GM23338 (cell line): ENCODE measurements around the gene MLLT3. TPM values are rescaled to one million over a fixed set of nuclear protein-coding genes. Genes with fewer than 3 reads are reported as not detected.

ENCODE experiments used
- ATAC-seq: fragments of 200-7000 bp; cut with Tn5 transposase; 3 replicates; pipeline ENCODE4 v1.9.1; 2020
- DNase-seq: peaks from one replicate; pipeline ENCODE4 v3.0.0-alpha.2; 2015; ENCODE audit warnings: low spot score
- H2AFZ ChIP-seq: fragments of 200-600 bp; sonication (generic); 2 replicates; pipeline ENCODE4 v1.8.0; 2016; ENCODE audit warnings: antibody characterized with exemption, mild to moderate bottlenecking, moderate library complexity
- H3F3A ChIP-seq: fragments of 200-600 bp; sonication (generic); replicated peaks from 2 replicates; pipeline ENCODE4 v1.8.0; 2017; ENCODE audit warnings: antibody characterized with exemption, mixed run types, low read depth
- H3K27ac ChIP-seq: fragments of 200-600 bp; sonication (generic); 2 replicates; pipeline ENCODE4 v1.6.1; 2016; ENCODE audit warnings: low read depth
- H3K27me3 ChIP-seq: fragments of 200-600 bp; sonication (generic); 2 replicates; pipeline ENCODE4 v1.8.0; 2016; ENCODE audit warnings: mild to moderate bottlenecking, mixed run types, moderate library complexity; ENCODE audit not compliant: insufficient read depth
- H3K36me3 ChIP-seq: fragments of 200-600 bp; sonication (generic); 2 replicates; pipeline ENCODE4 v1.8.0; 2016; ENCODE audit warnings: mild to moderate bottlenecking; ENCODE audit not compliant: insufficient read depth
- H3K4me1 ChIP-seq: fragments of 200-600 bp; sonication (generic); 2 replicates; pipeline ENCODE4 v1.8.0; 2016; ENCODE audit warnings: mild to moderate bottlenecking, moderate library complexity; ENCODE audit not compliant: insufficient read depth
- H3K4me2 ChIP-seq: fragments of 200-600 bp; sonication (generic); 2 replicates; pipeline ENCODE4 v1.7.1; 2017; ENCODE audit warnings: mixed run types
- H3K4me3 ChIP-seq: fragments of 200-600 bp; sonication (generic); 2 replicates; pipeline ENCODE4 v1.6.1; 2016; ENCODE audit warnings: mixed run types
- H3K79me2 ChIP-seq: fragments of 200-600 bp; sonication (generic); replicated peaks from 2 replicates; pipeline ENCODE4 v1.8.0; 2017; ENCODE audit warnings: mild to moderate bottlenecking; ENCODE audit not compliant: insufficient read depth
- H3K9me2 ChIP-seq: fragments of 200-600 bp; sonication (generic); 2 replicates; pipeline ENCODE4 v1.8.0; 2017; ENCODE audit not compliant: insufficient read depth
- H4K20me1 ChIP-seq: fragments of 200-600 bp; sonication (generic); replicated peaks from 2 replicates; pipeline ENCODE4 v1.8.0; 2017; ENCODE audit warnings: mild to moderate bottlenecking; ENCODE audit not compliant: insufficient read depth
- H3K27ac Mint-ChIP-seq: 2 replicates; pipeline ENCODE4 v1.8.0; 2020; ENCODE audit warnings: inconsistent platforms, mild to moderate bottlenecking, moderate library complexity, mixed read lengths
- H3K27me3 Mint-ChIP-seq: 3 replicates; pipeline ENCODE4 v1.8.0; 2022; ENCODE audit warnings: low read depth, mild to moderate bottlenecking, moderate library complexity, mixed read lengths, inconsistent platforms; ENCODE audit not compliant: insufficient read depth, poor library complexity
- H3K36me3 Mint-ChIP-seq: 3 replicates; pipeline ENCODE4 v1.8.0; 2021; ENCODE audit warnings: low read depth, mild to moderate bottlenecking, inconsistent platforms, moderate library complexity, mixed read lengths
- H3K4me1 Mint-ChIP-seq: 3 replicates; pipeline ENCODE4 v1.8.0; 2020; ENCODE audit warnings: mild to moderate bottlenecking, inconsistent platforms, mixed read lengths
- H3K4me3 Mint-ChIP-seq: 3 replicates; pipeline ENCODE4 v1.8.0; 2021; ENCODE audit warnings: moderate library complexity, mild to moderate bottlenecking, inconsistent platforms, mixed read lengths
- H3K9me3 Mint-ChIP-seq: 3 replicates; pipeline ENCODE4 v1.8.0; 2020; ENCODE audit warnings: moderate library complexity, mild to moderate bottlenecking, inconsistent platforms, mixed read lengths
- ETS1 ChIP-seq: IDR thresholded peaks from 2 replicates; pipeline ENCODE4 v1.6.1; 2016; ENCODE audit warnings: antibody characterized with exemption
- EZH2phosphoT487 ChIP-seq: fragments of 200-600 bp; sonication (generic); IDR thresholded peaks from one replicate; pipeline ENCODE4 v1.8.1; 2018; ENCODE audit warnings: antibody characterized with exemption; ENCODE audit not compliant: unreplicated experiment
- NANOG ChIP-seq: IDR thresholded peaks from 2 replicates; pipeline ENCODE4 v1.6.1; 2016; ENCODE audit warnings: antibody characterized with exemption, borderline replicate concordance
- POLR2AphosphoS5 ChIP-seq: IDR thresholded peaks from 2 replicates; pipeline ENCODE4 v1.6.1; 2016; ENCODE audit warnings: antibody characterized with exemption, low read depth
- STAT1 ChIP-seq: IDR thresholded peaks from one replicate; pipeline ENCODE4 v1.6.1; 2016; ENCODE audit warnings: antibody characterized with exemption; ENCODE audit not compliant: unreplicated experiment
- ZNF331 ChIP-seq: fragments of 250-450 bp; sonication (Bioruptor Pico); IDR thresholded peaks from 2 replicates; pipeline ENCODE4 v1.5.0; 2020; ENCODE audit warnings: low read depth, mild to moderate bottlenecking, moderate library complexity
- polyA plus RNA-seq: library from polyadenylated mRNA; unstranded; fragments of >200 nt; fragmentation: Nextera tagmentation; extraction: Ambion mirVana; gene quantifications from 2 replicates; pipeline ENCODE4 v1.2.1, GENCODE V29; 2016
- total RNA-seq: library from RNA; depleted of rRNA; stranded (reverse); fragments of >200 nt; shearing (Covaris generic); gene quantifications from 2 replicates; pipeline ENCODE4 v1.2.3, GENCODE V29; 2014
- TF ChIP-seq, protein P1 (sequence below): fragments of 250-450 bp; sonication (Bioruptor Pico); IDR thresholded peaks from 2 replicates; pipeline ENCODE4 v1.5.0; 2020; ENCODE audit warnings: mild to moderate bottlenecking, moderate library complexity
- TF ChIP-seq, protein P2 (sequence below), 2 experiments: fragments of 200-600 bp in 1 of 2; sonication (generic) in 1 of 2; conservative IDR thresholded peaks; 2 replicates each; pipeline versions ENCODE4 v1.5.1 to v1.6.1; 2016 to 2017; ENCODE audit warnings: antibody characterized with exemption in 2 of 2, low read depth in 2 of 2, mild to moderate bottlenecking in 2 of 2, moderate library complexity in 1 of 2

The MLLT3 gene
- total and polyA plus RNA-seq, 2 experiments from 2014 or later = 7.5 to 9.5 TPM

DNA sequence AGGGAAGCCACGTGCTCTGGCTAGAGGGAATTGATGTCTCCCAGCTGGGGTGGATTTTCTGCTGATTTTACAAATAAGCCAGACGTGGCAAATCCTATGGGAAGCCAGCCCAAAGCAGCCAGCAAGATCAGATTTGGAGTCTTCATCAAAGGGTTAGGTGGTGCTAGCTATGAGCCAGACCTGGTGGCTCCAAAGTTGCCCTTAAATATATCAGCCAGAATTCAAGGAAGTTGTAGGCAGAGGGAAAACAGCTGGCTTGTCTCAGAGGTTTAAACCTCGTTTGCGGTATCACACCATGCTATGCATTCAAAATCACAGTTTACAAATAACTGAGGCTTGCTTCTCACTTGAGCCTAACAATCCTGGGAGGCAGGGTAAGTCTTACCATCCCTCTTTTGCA, 313.2 kb downstream of the MLLT3 start:
- ATAC-seq (no peak), DNase-seq (no peak)
- H3K27ac Mint-ChIP-seq = no peak overlapping the region

GRCh38 chr9:20307621-20308020, 314.7 kb downstream of the MLLT3 start:
- H3K36me3 ChIP-seq = no peaks in the 10 kb centered on the region
- H3K27ac ChIP-seq = no peak overlapping the region
- H3F3A ChIP-seq = no peaks in the 10 kb centered on the region
- DNase-seq (peak; percentile 55), ATAC-seq (peak; percentile 72)
- peak overlapping the region; percentile 53; the same call in 1 of the 2 replicates for H3K4me2 ChIP-seq
- Mint-ChIP-seq H3K36me3 (no peaks in the 10 kb centered on the region), H3K27me3 (peaks cover 2% of the 10 kb centered on the region), H3K4me3 (no peak overlapping the region), H3K9me3 (no peaks in the 10 kb centered on the region; the same call in 2 of the 3 replicates), H3K27ac (no peak overlapping the region), H3K4me1 (peaks cover 44% of the 10 kb centered on the region)
- peak overlapping the region; percentile 65 for H2AFZ ChIP-seq
- no peak for TF ChIP-seq EZH2phosphoT487
- TF ChIP-seq, protein P1, sequence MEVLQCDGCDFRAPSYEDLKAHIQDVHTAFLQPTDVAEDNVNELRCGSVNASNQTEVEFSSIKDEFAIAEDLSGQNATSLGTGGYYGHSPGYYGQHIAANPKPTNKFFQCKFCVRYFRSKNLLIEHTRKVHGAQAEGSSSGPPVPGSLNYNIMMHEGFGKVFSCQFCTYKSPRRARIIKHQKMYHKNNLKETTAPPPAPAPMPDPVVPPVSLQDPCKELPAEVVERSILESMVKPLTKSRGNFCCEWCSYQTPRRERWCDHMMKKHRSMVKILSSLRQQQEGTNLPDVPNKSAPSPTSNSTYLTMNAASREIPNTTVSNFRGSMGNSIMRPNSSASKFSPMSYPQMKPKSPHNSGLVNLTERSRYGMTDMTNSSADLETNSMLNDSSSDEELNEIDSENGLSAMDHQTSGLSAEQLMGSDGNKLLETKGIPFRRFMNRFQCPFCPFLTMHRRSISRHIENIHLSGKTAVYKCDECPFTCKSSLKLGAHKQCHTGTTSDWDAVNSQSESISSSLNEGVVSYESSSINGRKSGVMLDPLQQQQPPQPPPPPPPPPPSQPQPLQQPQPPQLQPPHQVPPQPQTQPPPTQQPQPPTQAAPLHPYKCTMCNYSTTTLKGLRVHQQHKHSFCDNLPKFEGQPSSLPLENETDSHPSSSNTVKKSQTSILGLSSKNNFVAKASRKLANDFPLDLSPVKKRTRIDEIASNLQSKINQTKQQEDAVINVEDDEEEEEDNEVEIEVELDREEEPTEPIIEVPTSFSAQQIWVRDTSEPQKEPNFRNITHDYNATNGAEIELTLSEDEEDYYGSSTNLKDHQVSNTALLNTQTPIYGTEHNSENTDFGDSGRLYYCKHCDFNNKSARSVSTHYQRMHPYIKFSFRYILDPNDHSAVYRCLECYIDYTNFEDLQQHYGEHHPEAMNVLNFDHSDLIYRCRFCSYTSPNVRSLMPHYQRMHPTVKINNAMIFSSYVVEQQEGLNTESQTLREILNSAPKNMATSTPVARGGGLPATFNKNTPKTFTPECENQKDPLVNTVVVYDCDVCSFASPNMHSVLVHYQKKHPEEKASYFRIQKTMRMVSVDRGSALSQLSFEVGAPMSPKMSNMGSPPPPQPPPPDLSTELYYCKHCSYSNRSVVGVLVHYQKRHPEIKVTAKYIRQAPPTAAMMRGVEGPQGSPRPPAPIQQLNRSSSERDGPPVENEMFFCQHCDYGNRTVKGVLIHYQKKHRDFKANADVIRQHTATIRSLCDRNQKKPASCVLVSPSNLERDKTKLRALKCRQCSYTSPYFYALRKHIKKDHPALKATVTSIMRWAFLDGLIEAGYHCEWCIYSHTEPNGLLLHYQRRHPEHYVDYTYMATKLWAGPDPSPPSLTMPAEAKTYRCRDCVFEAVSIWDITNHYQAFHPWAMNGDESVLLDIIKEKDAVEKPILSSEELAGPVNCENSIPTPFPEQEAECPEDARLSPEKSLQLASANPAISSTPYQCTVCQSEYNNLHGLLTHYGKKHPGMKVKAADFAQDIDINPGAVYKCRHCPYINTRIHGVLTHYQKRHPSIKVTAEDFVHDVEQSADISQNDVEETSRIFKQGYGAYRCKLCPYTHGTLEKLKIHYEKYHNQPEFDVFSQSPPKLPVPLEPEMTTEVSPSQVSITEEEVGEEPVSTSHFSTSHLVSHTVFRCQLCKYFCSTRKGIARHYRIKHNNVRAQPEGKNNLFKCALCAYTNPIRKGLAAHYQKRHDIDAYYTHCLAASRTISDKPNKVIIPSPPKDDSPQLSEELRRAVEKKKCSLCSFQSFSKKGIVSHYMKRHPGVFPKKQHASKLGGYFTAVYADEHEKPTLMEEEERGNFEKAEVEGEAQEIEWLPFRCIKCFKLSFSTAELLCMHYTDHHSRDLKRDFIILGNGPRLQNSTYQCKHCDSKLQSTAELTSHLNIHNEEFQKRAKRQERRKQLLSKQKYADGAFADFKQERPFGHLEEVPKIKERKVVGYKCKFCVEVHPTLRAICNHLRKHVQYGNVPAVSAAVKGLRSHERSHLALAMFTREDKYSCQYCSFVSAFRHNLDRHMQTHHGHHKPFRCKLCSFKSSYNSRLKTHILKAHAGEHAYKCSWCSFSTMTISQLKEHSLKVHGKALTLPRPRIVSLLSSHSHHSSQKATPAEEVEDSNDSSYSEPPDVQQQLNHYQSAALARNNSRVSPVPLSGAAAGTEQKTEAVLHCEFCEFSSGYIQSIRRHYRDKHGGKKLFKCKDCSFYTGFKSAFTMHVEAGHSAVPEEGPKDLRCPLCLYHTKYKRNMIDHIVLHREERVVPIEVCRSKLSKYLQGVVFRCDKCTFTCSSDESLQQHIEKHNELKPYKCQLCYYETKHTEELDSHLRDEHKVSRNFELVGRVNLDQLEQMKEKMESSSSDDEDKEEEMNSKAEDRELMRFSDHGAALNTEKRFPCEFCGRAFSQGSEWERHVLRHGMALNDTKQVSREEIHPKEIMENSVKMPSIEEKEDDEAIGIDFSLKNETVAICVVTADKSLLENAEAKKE = peak; percentile 78
- TF ChIP-seq ZNF331 = no peak
- H4K20me1 ChIP-seq = no peaks in the 10 kb centered on the region
- H3K4me3 ChIP-seq = no peak overlapping the region
- H3K4me1 ChIP-seq = peaks cover 51% of the 10 kb centered on the region
- no peaks in the 10 kb centered on the region for H3K79me2 ChIP-seq
- H3K9me2 ChIP-seq = peaks cover 10% of the 10 kb centered on the region; the same call in 1 of the 2 replicates
- no peaks in the 10 kb centered on the region for H3K27me3 ChIP-seq

More for the DNA sequence above, 313.2 kb downstream of the MLLT3 start:
- peaks cover 31% of the 10 kb centered on the region for H3K4me1 Mint-ChIP-seq
- H3K27ac ChIP-seq = no peak overlapping the region
- no peak overlapping the region for H3K4me2 ChIP-seq
- H3K4me1 ChIP-seq = peaks cover 39% of the 10 kb centered on the region
- no peaks in the 10 kb centered on the region for H3K36me3 ChIP-seq
- H4K20me1 ChIP-seq = no peaks in the 10 kb centered on the region
- no peaks in the 10 kb centered on the region for H3K27me3 ChIP-seq
- H3K36me3 Mint-ChIP-seq = no peaks in the 10 kb centered on the region
- H3K4me3 ChIP-seq = no peak overlapping the region
- no peaks in the 10 kb centered on the region for H3K79me2 ChIP-seq
- H3K9me2 ChIP-seq = peaks cover 10% of the 10 kb centered on the region; the same call in 1 of the 2 replicates
- no peaks in the 10 kb centered on the region; the same call in 2 of the 3 replicates for H3K9me3 Mint-ChIP-seq
- peaks cover 2% of the 10 kb centered on the region for H3K27me3 Mint-ChIP-seq
- H2AFZ ChIP-seq = no peak overlapping the region
- no peak for TF ChIP-seq STAT1
- TF ChIP-seq, protein P2, sequence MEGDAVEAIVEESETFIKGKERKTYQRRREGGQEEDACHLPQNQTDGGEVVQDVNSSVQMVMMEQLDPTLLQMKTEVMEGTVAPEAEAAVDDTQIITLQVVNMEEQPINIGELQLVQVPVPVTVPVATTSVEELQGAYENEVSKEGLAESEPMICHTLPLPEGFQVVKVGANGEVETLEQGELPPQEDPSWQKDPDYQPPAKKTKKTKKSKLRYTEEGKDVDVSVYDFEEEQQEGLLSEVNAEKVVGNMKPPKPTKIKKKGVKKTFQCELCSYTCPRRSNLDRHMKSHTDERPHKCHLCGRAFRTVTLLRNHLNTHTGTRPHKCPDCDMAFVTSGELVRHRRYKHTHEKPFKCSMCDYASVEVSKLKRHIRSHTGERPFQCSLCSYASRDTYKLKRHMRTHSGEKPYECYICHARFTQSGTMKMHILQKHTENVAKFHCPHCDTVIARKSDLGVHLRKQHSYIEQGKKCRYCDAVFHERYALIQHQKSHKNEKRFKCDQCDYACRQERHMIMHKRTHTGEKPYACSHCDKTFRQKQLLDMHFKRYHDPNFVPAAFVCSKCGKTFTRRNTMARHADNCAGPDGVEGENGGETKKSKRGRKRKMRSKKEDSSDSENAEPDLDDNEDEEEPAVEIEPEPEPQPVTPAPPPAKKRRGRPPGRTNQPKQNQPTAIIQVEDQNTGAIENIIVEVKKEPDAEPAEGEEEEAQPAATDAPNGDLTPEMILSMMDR (conservative IDR thresholded peaks at IDR 0.05; ENCODE audit: low read depth in 2 of 2) = no peak
- TF ChIP-seq ETS1 = no peak
- TF ChIP-seq NANOG = no peak
- no peak for TF ChIP-seq POLR2AphosphoS5
- no peak overlapping the region for H3K4me3 Mint-ChIP-seq
- H3F3A ChIP-seq = no peaks in the 10 kb centered on the region
